Astrocyte (in vitro differentiated cells and primary cell): ENCODE data around the gene GPR37L1. TPM values are rescaled to one million over a fixed set of nuclear protein-coding genes. Genes with fewer than 3 reads are reported as not detected.

ENCODE experiments used
- DNase-seq: peaks from one replicate; pipeline ENCODE4 v3.0.0-alpha.2; 2010; ENCODE audit warnings: low read depth
- FAIRE-seq: peaks from 2 replicates; lab custom pipeline; 2011; peaks lifted over from hg19 to GRCh38; lab: Jason Lieb, UNC
- H2AFZ ChIP-seq: 2 replicates; pipeline ENCODE4 v1.6.0; 2012; ENCODE audit warnings: low read depth, low read length, inconsistent platforms
- H3K27ac ChIP-seq: 2 replicates; pipeline ENCODE4 v1.5.1; 2011; ENCODE audit warnings: low read depth, low read length, inconsistent platforms
- H3K27me3 ChIP-seq: 2 replicates; pipeline ENCODE4 v1.6.0; 2011; ENCODE audit warnings: low read length, inconsistent platforms; ENCODE audit not compliant: insufficient read depth
- H3K36me3 ChIP-seq: 2 replicates; pipeline ENCODE4 v1.5.1; 2011; ENCODE audit warnings: low read length, inconsistent platforms; ENCODE audit not compliant: insufficient read depth
- H3K4me1 ChIP-seq: 2 replicates; pipeline ENCODE4 v1.5.1; 2011; ENCODE audit warnings: low read length, inconsistent platforms; ENCODE audit not compliant: insufficient read depth
- H3K4me2 ChIP-seq: 2 replicates; pipeline ENCODE4 v1.6.0; 2012; ENCODE audit warnings: low read length, inconsistent platforms
- H3K4me3 ChIP-seq: 2 replicates; pipeline ENCODE4 v1.5.1; 2011; ENCODE audit warnings: low read depth, mild to moderate bottlenecking, low read length, inconsistent platforms; ENCODE audit not compliant: insufficient read depth
- H3K79me2 ChIP-seq: 2 replicates; pipeline ENCODE4 v1.6.0; 2012; ENCODE audit warnings: mild to moderate bottlenecking, low read length, inconsistent platforms; ENCODE audit not compliant: insufficient read depth
- H3K9ac ChIP-seq: 2 replicates; pipeline ENCODE4 v1.6.0; 2012; ENCODE audit warnings: mild to moderate bottlenecking, low read length, inconsistent platforms
- H3K9me3 ChIP-seq: 2 replicates; pipeline ENCODE4 v1.5.1; 2012; ENCODE audit warnings: low read depth, mild to moderate bottlenecking, low read length, inconsistent platforms; ENCODE audit not compliant: insufficient read depth
- H4K20me1 ChIP-seq: 2 replicates; pipeline ENCODE4 v1.6.0; 2012; ENCODE audit warnings: low read length, inconsistent platforms; ENCODE audit not compliant: insufficient read depth
- H3K27ac Mint-ChIP-seq: one replicate; pipeline ENCODE4 v1.8.0; 2021; ENCODE audit warnings: mild to moderate bottlenecking, mixed read lengths; ENCODE audit not compliant: unreplicated experiment
- H3K27me3 Mint-ChIP-seq: one replicate; pipeline ENCODE4 v1.8.0; 2021; ENCODE audit warnings: low read depth, mixed read lengths; ENCODE audit not compliant: unreplicated experiment
- H3K36me3 Mint-ChIP-seq: one replicate; pipeline ENCODE4 v1.8.0; 2021; ENCODE audit warnings: low read depth, mixed read lengths; ENCODE audit not compliant: unreplicated experiment
- H3K4me1 Mint-ChIP-seq: one replicate; pipeline ENCODE4 v1.8.0; 2021; ENCODE audit warnings: low read depth, mixed read lengths; ENCODE audit not compliant: unreplicated experiment
- H3K4me3 Mint-ChIP-seq: one replicate; pipeline ENCODE4 v1.8.0; 2021; ENCODE audit warnings: mild to moderate bottlenecking, moderate library complexity, mixed read lengths; ENCODE audit not compliant: unreplicated experiment
- H3K9me3 Mint-ChIP-seq: one replicate; pipeline ENCODE4 v1.8.0; 2021; ENCODE audit warnings: mild to moderate bottlenecking, mixed read lengths; ENCODE audit not compliant: unreplicated experiment
- CTCF ChIP-seq: IDR thresholded peaks from 2 replicates; pipeline ENCODE4 v1.5.1; 2011; ENCODE audit warnings: low read depth, mild to moderate bottlenecking, inconsistent platforms, low read length, moderate library complexity; ENCODE audit not compliant: insufficient read depth
- EZH2 ChIP-seq: IDR thresholded peaks from 2 replicates; pipeline ENCODE4 v1.6.1; 2012; ENCODE audit warnings: mild to moderate bottlenecking, low read length, inconsistent platforms; ENCODE audit not compliant: insufficient read depth
- total RNA-seq: library from RNA; stranded (reverse); gene quantifications from 2 replicates; pipeline ENCODE4 v1.2.1, GENCODE V29; 2021

Gene GPR37L1
- total RNA-seq, 1 donor from 2014 or later = not detected

GRCh38 chr1:202129453-202130296, 7.0 kb downstream of the GPR37L1 start:
- TF ChIP-seq CTCF (no peak), EZH2 (no peak)
- FAIRE-seq = no peak
- Histone ChIP-seq H3K4me2 (no peak overlapping the region), H2AFZ (no peak overlapping the region), H3K36me3 (peaks cover 6% of the 10 kb centered on the region), H4K20me1 (peaks cover 26% of the 10 kb centered on the region), H3K27me3 (peaks cover 2% of the 10 kb centered on the region), H3K9ac (no peak overlapping the region), H3K27ac (no peak overlapping the region), H3K4me1 (peaks cover 2% of the 10 kb centered on the region), H3K4me3 (no peak overlapping the region), H3K79me2 (no peaks in the 10 kb centered on the region), H3K9me3 (no peaks in the 10 kb centered on the region)
- Mint-ChIP-seq H3K27ac (no peak overlapping the region), H3K27me3 (peaks cover 11% of the 10 kb centered on the region), H3K4me1 (peaks cover 3% of the 10 kb centered on the region), H3K4me3 (no peak overlapping the region), H3K9me3 (peaks cover 2% of the 10 kb centered on the region), H3K36me3 (peaks cover 2% of the 10 kb centered on the region)
- no peak for DNase-seq

- Mint-ChIP-seq H3K27ac (no peak overlapping the region), H3K4me1 (peaks cover 3% of the 10 kb centered on the region), H3K9me3 (peaks cover 2% of the 10 kb centered on the region), H3K36me3 (peaks cover 2% of the 10 kb centered on the region), H3K4me3 (no peak overlapping the region), H3K27me3 (peaks cover 8% of the 10 kb centered on the region)
- no peak for FAIRE-seq
- Histone ChIP-seq H3K4me3 (no peak overlapping the region), H3K9me3 (no peaks in the 10 kb centered on the region), H3K4me1 (peaks cover 2% of the 10 kb centered on the region), H3K9ac (no peak overlapping the region), H3K27ac (no peak overlapping the region), H2AFZ (no peak overlapping the region), H3K4me2 (no peak overlapping the region), H4K20me1 (peaks cover 32% of the 10 kb centered on the region), H3K36me3 (peaks cover 9% of the 10 kb centered on the region), H3K79me2 (no peaks in the 10 kb centered on the region), H3K27me3 (peaks cover 2% of the 10 kb centered on the region)
- no peak for DNase-seq
- TF ChIP-seq EZH2 = no peak
Observed at GRCh38 chr1:202130297-202130721, 7.6 kb downstream of the GPR37L1 start.

DNA sequence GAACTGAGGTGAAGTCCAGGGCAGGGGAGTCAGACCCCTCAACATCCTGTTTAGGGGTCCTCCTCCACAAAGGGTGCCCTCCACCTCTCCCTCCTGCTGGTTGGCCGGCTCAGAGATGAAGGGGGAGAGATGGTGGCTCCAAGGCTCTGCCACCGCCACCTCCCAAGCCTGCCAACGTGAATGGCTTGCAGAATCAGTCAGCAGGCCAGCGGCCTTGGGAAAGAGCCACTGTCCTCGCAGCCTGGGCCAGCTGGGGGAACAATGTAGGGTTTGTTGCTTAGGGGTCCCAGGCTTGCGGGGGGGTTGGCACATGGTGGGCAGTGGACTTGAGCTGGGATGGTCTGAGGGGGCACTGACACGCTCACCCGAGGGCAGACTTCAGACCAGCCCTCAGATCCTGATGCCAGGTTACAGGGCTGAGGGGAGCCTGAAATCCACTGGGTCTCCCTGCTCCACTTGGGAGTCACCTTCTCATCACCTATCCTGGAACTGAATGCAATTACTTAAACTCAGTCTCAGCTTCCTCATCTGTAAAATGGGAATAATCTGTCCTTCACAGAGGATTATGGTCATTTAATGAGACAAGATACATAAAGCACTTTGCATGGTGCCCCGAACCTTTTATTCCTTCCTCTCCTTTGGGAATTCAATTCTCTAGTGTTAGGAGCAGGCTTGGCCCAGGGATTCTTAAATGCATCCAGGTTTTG, 8.3 kb downstream of the GPR37L1 start:
- FAIRE-seq = no peak
- H3K27ac ChIP-seq = no peak overlapping the region
- Mint-ChIP-seq H3K9me3 (peaks cover 2% of the 10 kb centered on the region), H3K27me3 (peaks cover 3% of the 10 kb centered on the region), H3K27ac (no peak overlapping the region), H3K4me3 (no peak overlapping the region), H3K36me3 (peaks cover 2% of the 10 kb centered on the region), H3K4me1 (peaks cover 3% of the 10 kb centered on the region)
- no peak overlapping the region for H2AFZ ChIP-seq
- no peak for DNase-seq
- H3K9me3 ChIP-seq = no peaks in the 10 kb centered on the region
- no peak overlapping the region for H3K9ac ChIP-seq
- H3K36me3 ChIP-seq = peaks cover 12% of the 10 kb centered on the region
- no peak overlapping the region for H3K4me2 ChIP-seq
- peaks cover 2% of the 10 kb centered on the region for H3K4me1 ChIP-seq
- H3K4me3 ChIP-seq = no peak overlapping the region
- TF ChIP-seq CTCF (no peak), EZH2 (no peak)
- peaks cover 2% of the 10 kb centered on the region for H3K27me3 ChIP-seq
- peaks cover 39% of the 10 kb centered on the region for H4K20me1 ChIP-seq
- no peaks in the 10 kb centered on the region for H3K79me2 ChIP-seq
